ENCODE measurements around the gene F2RL3. TPM values are rescaled to one million over a fixed set of nuclear protein-coding genes. Genes with fewer than 3 reads are reported as not detected.

The F2RL3 gene
- total and polyA plus RNA-seq, 2 of the 8 experiments (the other 6 are each of a cell fraction or from before 2014, with no cell fraction given): not detected

DNA sequence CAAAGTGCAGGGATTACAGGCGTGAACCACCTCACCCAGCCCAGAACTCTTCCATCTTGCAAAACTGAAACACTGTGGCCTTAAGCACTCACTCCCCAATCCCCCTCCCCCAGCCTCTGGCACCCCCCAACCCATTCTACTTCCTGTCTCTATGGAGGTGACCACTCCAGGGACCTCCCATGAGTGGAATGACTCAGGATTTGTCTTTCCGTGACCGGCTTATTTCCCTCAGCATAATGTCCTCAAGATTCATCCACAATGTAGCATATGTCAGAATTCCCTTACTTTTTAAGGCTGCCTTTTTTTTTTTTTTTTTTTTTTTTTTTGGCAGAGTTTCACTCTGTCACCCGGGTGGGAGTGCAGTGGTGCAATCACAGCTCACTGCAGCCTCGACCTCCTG, 3.6 kb upstream of the F2RL3 start:
- H2AK5ac ChIP-seq (ENCODE audit: low read depth, low read length): no peak overlapping the region
- H3K36me3 ChIP-seq (ENCODE audit: control insufficient read depth in 2 of 4, insufficient read depth in 4 of 4, low read length in 3 of 4): 0 out of 8 replicates have a peak, but pooled peaks cover 0 to 2% (median 0%) of the 10 kb centered on the region in 4 experiments
- H2BK15ac ChIP-seq (ENCODE audit: low read length): no peak overlapping the region
- FAIRE-seq: no peak
- no peaks in the 10 kb centered on the region for H4K20me1 ChIP-seq (replicated peaks in 1 of 2; ENCODE audit: control insufficient read depth in 1 of 2, insufficient read depth in 2 of 2, low read length in 2 of 2)
- no peaks in the 10 kb centered on the region for H3K79me1 ChIP-seq (ENCODE audit: low read depth, low read length)
- H3K79me2 ChIP-seq (ENCODE audit: control insufficient read depth in 1 of 2, insufficient read depth in 2 of 2, low read length in 2 of 2): no peaks in the 10 kb centered on the region
- no peak overlapping the region for H3K4me3 ChIP-seq (ENCODE audit: extremely low read depth in 1 of 4, insufficient read depth in 2 of 4, low read depth in 3 of 4, low read length in 4 of 4)
- no peak overlapping the region for H4K8ac ChIP-seq (ENCODE audit: extremely low read depth, insufficient read depth, low read length)
- peaks cover 4 to 16% of the 10 kb centered on the region in 2 experiments for H3K9me3 ChIP-seq (ENCODE audit: insufficient read depth in 2 of 2, low read depth in 1 of 2, low read length in 1 of 2)
- DNase-seq (ENCODE audit: low read depth in 1 of 2, low spot score in 2 of 2): no peak
- no peak overlapping the region for H2BK20ac ChIP-seq (ENCODE audit: low read length)
- H4K91ac ChIP-seq (replicated peaks; ENCODE audit: insufficient read length, low read length): no peak overlapping the region
- H3K23me2 ChIP-seq (ENCODE audit: low read depth, low read length): no peaks in the 10 kb centered on the region
- H2BK12ac ChIP-seq (ENCODE audit: low read depth, low read length): no peak overlapping the region
- H3K4me2 ChIP-seq (ENCODE audit: insufficient read depth in 1 of 2, low read depth in 2 of 2, low read length in 2 of 2): no peak overlapping the region
- no peak overlapping the region for H4K5ac ChIP-seq (ENCODE audit: insufficient read length, low read depth, low read length)
- no peaks in the 10 kb centered on the region; a peak in 1 of 7 replicates for H3K4me1 ChIP-seq (replicated peaks in 1 of 4; ENCODE audit: control insufficient read depth in 3 of 4, insufficient read depth in 4 of 4, low read length in 3 of 4)
- H3K9ac ChIP-seq (replicated peaks in 1 of 4; ENCODE audit: extremely low read depth in 1 of 4, low read depth in 3 of 4, low read length in 3 of 4): no peak overlapping the region
- 89% methylated on average over 3 of the region's 5 CpGs; no CpG with 5 or more reads in 1 of the 2 experiments for whole genome bisulfite sequencing, 2 experiments (ENCODE audit: extremely low coverage in 1 of 2, insufficient coverage in 1 of 2, insufficient read length in 1 of 2, insufficient replicate concordance in 2 of 2, low coverage in 1 of 2, low lambda C conversion rate in 2 of 2, missing lambda C conversion rate in 1 of 2)
- TF ChIP-seq HDAC2 (IDR thresholded peaks at IDR 0.05; ENCODE audit: borderline replicate concordance in 1 of 2, low read depth in 2 of 2, low read length in 2 of 2) (no peak), SIN3A (conservative IDR thresholded peaks at IDR 0.05 in 1 of 2, IDR thresholded peaks at IDR 0.05 in 1 of 2; ENCODE audit: low read depth in 1 of 2, low read length in 2 of 2) (no peak), ATF2 (IDR thresholded peaks at IDR 0.05; ENCODE audit: low read length) (no peak), RXRA (IDR thresholded peaks at IDR 0.05; ENCODE audit: insufficient read depth, low read depth, low read length) (no peak), MAFK (IDR thresholded peaks at IDR 0.05; ENCODE audit: low read depth, low read length) (no peak)
- H3K4ac ChIP-seq (replicated peaks; ENCODE audit: insufficient read length, low read depth, low read length): no peak overlapping the region
- no peak overlapping the region for H2BK120ac ChIP-seq (replicated peaks; ENCODE audit: low read depth, low read length)
- no peak overlapping the region for H3K27ac ChIP-seq (ENCODE audit: low read depth, low read length)
- no peaks in the 10 kb centered on the region for H3K27me3 ChIP-seq (replicated peaks in 1 of 4; ENCODE audit: control insufficient read depth in 3 of 4, extremely low read depth in 1 of 4, insufficient read depth in 3 of 4, low read length in 3 of 4)
- no peak overlapping the region for H3K14ac ChIP-seq (ENCODE audit: insufficient read length)
- ChIA-PET POLR2A (ENCODE audit: partially characterized antibody) (no interaction called here), CTCF (ENCODE audit: partially characterized antibody) (no interaction called here)
- H2AFZ ChIP-seq (ENCODE audit: low read length): no peak overlapping the region
- H3K56ac ChIP-seq (replicated peaks; ENCODE audit: insufficient read length, low read depth, low read length): no peak overlapping the region
- no peak overlapping the region for H3K18ac ChIP-seq (ENCODE audit: extremely low read depth, low read length)
- H3K23ac ChIP-seq (ENCODE audit: insufficient read length): no peak overlapping the region
- H2BK5ac ChIP-seq (ENCODE audit: low read depth, low read length): no peak overlapping the region

All from H1 (cell line).